Measurements from ENCODE around the gene SH2D6. TPM values are rescaled to one million over a fixed set of nuclear protein-coding genes. Genes with fewer than 3 reads are reported as not detected.

The SH2D6 gene
- total RNA-seq, 2 donors from 2014 or later = 1.6 to 9.2 TPM

DNA sequence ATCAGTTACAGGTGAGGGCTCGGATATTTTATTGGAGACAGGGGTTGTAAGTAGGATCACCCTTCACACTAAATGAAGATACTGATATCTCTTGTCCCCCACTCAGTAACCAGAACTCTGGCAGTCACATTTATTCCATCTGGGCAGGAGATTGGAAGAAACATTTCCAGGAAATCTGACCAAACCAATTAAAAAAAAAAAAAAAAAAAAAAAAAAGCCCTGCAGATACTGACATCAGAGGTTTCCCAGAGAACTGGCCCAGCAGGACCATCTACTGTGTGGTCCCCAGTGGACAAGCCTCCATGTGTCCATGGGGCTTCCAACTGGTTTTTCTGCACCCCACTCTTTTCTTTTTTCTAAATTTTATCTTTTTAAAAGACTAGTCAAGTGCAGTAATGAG lies 41.3 kb downstream of the SH2D6 start:
- H3K36me3 ChIP-seq = no peaks in the 10 kb centered on the region
- intact Hi-C loops (cut with DNase I) = no loop called here
- DNase-seq = no peak
- H3K4me3 ChIP-seq = no peak overlapping the region
- no peak overlapping the region for H3K27ac ChIP-seq
- no peak overlapping the region for H3K9ac ChIP-seq (ENCODE audit: low read depth in 2 of 2, low read length in 2 of 2)
- no peaks in the 10 kb centered on the region for H3K27me3 ChIP-seq
- TF ChIP-seq, protein P1, sequence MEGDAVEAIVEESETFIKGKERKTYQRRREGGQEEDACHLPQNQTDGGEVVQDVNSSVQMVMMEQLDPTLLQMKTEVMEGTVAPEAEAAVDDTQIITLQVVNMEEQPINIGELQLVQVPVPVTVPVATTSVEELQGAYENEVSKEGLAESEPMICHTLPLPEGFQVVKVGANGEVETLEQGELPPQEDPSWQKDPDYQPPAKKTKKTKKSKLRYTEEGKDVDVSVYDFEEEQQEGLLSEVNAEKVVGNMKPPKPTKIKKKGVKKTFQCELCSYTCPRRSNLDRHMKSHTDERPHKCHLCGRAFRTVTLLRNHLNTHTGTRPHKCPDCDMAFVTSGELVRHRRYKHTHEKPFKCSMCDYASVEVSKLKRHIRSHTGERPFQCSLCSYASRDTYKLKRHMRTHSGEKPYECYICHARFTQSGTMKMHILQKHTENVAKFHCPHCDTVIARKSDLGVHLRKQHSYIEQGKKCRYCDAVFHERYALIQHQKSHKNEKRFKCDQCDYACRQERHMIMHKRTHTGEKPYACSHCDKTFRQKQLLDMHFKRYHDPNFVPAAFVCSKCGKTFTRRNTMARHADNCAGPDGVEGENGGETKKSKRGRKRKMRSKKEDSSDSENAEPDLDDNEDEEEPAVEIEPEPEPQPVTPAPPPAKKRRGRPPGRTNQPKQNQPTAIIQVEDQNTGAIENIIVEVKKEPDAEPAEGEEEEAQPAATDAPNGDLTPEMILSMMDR (IDR thresholded peaks at IDR 0.05) = no peak
- no peaks in the 10 kb centered on the region for H3K9me3 ChIP-seq
- peaks cover 3% of the 10 kb centered on the region for H3K4me1 ChIP-seq

DNA sequence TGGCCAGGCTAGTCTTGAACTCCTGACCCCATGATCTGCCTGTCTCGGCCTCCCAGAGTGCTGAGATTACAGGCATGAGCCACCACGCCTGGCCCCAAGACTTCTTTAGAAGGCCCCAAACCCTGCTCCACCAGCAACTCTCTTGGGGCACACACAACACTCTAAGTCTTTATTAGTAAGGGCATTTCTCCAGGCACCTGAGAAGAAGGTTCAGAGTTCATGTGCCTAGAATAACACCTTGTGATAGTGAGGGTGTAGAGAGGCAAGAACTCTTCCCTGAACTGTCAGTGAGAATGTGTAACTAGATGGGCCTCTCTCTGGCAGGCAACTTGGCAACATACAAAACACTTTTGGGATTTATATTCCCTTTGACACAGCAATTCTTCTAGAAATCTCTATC lies 43.8 kb downstream of the SH2D6 start:
- H3K36me3 ChIP-seq = no peaks in the 10 kb centered on the region
- H3K27ac ChIP-seq = no peak overlapping the region
- no peaks in the 10 kb centered on the region for H3K27me3 ChIP-seq
- TF ChIP-seq, protein P1 (IDR thresholded peaks at IDR 0.05) = no peak
- no peak overlapping the region for H3K9ac ChIP-seq (ENCODE audit: low read depth in 2 of 2, low read length in 2 of 2)
- no peak overlapping the region for H3K4me3 ChIP-seq
- intact Hi-C loops (cut with DNase I) = no loop called here
- no peak for DNase-seq
- H3K9me3 ChIP-seq = no peaks in the 10 kb centered on the region
- H3K4me1 ChIP-seq = peaks cover 3% of the 10 kb centered on the region

DNA sequence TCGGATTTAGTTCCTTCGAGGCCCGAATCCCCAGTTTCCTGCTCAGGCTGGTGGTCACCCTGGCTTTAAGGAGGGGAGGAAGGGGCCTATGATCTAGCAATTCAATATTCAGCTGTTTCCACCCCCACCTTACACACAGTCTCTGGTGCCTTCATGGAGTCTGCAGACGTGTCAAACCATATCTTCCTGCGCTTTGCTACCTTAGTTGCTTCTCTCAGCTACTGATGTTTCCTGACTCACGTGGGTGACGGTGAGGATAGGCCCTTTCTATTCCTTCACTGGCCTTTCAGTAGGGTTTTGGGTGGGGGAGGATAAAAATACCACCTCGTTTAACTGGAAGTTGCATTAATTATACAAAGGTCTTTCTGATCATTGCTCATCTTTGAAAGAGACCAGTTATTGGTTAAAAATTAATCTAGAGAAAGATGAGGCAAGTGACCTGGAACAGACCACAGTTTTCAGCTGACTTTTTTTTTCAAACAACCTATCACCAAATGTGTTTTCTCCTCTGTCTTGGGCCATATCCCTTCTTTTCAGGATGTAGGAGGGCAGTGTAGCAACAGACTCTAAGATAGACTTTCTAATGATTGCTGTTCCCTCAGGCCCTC lies 49.7 kb downstream of the SH2D6 start:
- intact Hi-C loops (cut with DNase I) = no loop called here
- H3K4me1 ChIP-seq = peaks cover 6% of the 10 kb centered on the region
- TF ChIP-seq, protein P1 (IDR thresholded peaks at IDR 0.05) = no peak
- H3K27me3 ChIP-seq = no peaks in the 10 kb centered on the region
- no peak for DNase-seq
- H3K9ac ChIP-seq (ENCODE audit: low read depth in 2 of 2, low read length in 2 of 2) = peak overlapping the region in 1 of 2 donors; percentile 15
- H3K4me3 ChIP-seq = no peak overlapping the region
- H3K9me3 ChIP-seq = no peaks in the 10 kb centered on the region
- H3K36me3 ChIP-seq = no peaks in the 10 kb centered on the region
- peak overlapping the region; percentile 64 for H3K27ac ChIP-seq

DNA sequence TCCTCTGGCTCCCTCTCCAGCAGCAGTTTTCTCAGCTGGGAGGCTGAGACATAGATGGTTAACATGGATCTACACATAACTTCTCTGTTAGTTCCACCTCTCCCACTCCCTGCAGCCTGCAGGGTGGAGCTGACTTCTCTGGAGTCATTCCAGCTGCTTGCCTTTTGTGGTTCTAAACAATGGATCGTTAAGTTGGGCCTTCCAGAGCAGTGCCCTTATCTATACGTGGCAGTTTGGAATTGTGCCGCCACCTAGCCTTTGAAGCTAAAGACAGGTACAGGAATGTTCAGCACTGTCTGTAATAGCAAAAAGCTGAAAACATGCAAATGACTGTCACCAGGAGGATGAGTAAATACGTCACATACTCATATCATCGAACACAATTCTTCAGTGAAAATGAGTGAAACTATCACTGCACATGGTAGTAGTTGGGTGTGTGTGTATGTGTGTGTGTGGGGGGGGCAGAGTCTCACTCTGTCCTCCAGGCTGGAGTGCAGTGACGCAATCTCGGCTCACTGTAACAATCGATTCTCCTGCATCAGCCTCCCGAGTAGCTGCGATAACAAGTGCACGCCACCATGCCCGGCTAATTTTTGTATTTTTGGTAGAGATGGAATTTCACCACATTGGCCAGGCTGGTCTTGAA lies 50.3 kb downstream of the SH2D6 start:
- TF ChIP-seq, protein P1 (IDR thresholded peaks at IDR 0.05) = no peak
- peak overlapping the region; percentile 64 for H3K27ac ChIP-seq
- H3K27me3 ChIP-seq = no peaks in the 10 kb centered on the region
- DNase-seq = peak; percentile 92
- peaks cover 6% of the 10 kb centered on the region for H3K4me1 ChIP-seq
- H3K9ac ChIP-seq (ENCODE audit: low read depth in 2 of 2, low read length in 2 of 2) = peak overlapping the region in 1 of 2 donors; percentile 15
- no peaks in the 10 kb centered on the region for H3K36me3 ChIP-seq
- intact Hi-C loops (cut with DNase I) = no loop called here
- no peak overlapping the region for H3K4me3 ChIP-seq
- H3K9me3 ChIP-seq = no peaks in the 10 kb centered on the region

DNA sequence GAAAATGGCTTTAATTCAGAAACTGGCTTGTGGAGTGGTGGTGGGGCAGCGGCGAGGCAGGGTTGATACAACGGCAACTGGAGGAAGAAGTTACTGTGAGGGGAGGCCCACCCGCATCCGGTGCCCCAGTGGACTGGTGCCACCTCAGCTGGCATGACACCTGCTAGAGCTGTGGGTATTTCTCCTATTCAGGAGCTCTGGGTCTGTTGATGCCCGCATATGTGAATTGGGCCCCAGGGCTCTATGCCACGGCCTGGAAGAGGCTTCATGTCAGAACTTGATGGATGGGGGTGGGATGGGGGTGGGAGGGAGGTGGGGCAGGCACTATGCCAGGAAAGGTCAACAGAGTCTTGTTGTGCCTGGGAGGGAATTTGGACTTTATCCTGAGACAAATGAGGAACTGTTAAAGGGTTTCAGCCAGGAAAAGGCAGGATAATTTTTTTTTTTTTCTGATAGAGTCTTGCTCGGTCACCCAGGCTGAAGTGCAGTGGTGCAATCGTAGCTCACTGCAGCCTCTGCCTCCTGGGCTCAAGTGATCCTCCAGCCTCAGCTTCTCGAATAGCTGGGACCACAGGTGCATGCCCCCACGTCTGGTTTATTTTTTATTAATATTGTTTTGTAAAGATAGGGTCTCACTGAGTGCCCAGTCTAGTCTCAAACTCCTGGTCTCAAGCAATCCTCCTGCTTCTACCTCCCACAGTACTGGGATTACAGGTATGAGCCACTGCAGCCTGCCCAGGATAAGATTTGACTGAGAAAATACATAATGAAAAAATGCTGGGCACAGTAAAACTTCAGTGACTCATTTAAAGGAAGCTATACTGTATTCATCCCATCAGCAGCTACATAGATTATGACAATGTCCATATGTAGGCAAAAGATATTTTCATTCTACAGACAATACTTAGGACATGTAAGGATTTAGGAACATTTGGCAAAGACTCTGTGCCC lies 52.6 kb downstream of the SH2D6 start:
- intact Hi-C loops (cut with DNase I) = no loop called here
- H3K9ac ChIP-seq (ENCODE audit: low read depth in 2 of 2, low read length in 2 of 2) = peak overlapping the region in 1 of 2 donors; percentile 63

More for the DNA sequence above, 52.6 kb downstream of the SH2D6 start:
- TF ChIP-seq, protein P1 (IDR thresholded peaks at IDR 0.05) = no peak
- no peaks in the 10 kb centered on the region for H3K9me3 ChIP-seq
- H3K4me3 ChIP-seq = no peak overlapping the region
- peak; percentile 76 for DNase-seq
- H3K4me1 ChIP-seq = peaks cover 6% of the 10 kb centered on the region
- H3K27ac ChIP-seq = peak overlapping the region; percentile 64
- H3K27me3 ChIP-seq = no peaks in the 10 kb centered on the region
- no peaks in the 10 kb centered on the region for H3K36me3 ChIP-seq
